Non-pigmented ciliary epithelial cell (primary cell): ENCODE results near the gene PCNX4.

Experiments
- DNase-seq: peaks from one replicate; pipeline ENCODE4 v3.0.0-alpha.2; 2010; ENCODE audit warnings: low read depth

The PCNX4 gene

DNA sequence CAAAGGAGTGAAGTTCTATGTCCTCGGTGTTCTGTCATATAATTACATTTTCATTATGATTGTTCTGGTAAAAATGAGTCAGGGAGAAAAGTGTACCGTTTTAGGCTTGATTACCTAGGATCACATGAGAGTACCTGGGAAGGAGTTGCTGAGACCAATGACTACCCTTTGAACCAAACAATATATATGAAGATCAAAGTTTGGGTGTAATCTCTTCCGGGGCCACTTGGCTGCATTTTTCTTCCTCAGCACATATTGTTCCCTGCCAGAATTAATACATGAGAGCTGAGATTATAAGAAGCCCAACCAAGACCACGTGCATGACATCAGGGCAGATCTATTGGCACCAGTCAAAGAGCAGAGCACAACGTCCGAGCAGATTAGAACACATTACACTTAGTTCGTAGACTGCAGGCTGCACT, 114.5 kb downstream of the PCNX4 start:
- DNase-seq = no peak

DNA sequence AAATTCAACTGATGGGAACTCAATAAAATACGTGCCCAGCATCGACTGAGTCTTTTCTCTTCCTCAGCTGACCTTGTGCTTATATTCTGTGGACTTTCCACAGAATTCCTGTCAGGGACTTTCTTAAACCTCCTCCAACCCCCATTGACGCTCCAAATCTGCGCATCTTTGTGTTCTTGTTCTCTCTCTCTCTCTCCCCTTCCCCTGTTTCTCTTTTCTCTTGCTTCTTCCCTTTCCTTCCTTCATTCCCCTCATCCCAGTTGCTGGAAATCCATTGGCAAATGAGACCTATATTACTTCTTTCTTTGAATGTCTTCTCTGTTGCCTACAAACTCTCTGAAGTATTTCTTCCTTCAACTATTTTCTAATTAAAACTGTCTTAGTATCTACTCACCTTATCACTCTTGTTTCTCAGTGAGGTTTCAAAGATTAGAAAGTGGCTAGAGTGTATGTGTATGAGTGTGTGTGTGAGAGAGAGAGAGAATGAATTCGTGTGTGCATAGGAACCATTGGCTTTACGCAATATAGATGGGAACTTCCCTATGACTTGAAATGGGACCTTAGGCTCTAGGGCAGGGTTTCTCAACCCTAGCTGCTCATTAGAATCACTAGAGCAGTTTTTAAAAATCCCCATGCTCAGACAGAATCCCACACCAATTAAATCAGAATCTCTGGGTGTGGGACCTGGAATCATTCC, 115.3 kb downstream of the PCNX4 start:
- DNase-seq = no peak

- DNase-seq = no peak
Measured at GRCh38 chr14:60210703-60211102, 119.0 kb downstream of the PCNX4 start.

GRCh38 chr14:60211153-60211552, 119.4 kb downstream of the PCNX4 start:
- no peak for DNase-seq

- no peak for DNase-seq
Measured at GRCh38 chr14:60212503-60213371, 121.0 kb downstream of the PCNX4 start.

DNA sequence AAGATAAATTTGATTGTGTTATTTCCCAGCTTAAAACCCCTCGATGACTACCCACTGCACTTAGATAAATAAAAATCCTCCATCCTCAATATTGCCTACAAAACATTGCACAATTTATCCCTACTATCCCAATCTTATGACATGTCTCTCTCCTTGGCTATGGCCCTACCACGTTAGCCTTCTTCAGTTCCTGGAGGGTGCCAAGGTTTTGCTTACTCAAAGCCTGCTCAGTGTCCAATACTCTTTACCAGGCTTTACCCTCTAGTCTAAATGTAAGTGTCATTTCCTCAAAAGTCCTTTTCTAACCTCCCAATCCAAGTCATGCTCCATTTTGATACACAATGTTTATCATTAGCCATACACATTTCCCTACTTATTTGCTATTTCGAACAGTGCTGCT, 122.3 kb downstream of the PCNX4 start:
- no peak for DNase-seq

DNA sequence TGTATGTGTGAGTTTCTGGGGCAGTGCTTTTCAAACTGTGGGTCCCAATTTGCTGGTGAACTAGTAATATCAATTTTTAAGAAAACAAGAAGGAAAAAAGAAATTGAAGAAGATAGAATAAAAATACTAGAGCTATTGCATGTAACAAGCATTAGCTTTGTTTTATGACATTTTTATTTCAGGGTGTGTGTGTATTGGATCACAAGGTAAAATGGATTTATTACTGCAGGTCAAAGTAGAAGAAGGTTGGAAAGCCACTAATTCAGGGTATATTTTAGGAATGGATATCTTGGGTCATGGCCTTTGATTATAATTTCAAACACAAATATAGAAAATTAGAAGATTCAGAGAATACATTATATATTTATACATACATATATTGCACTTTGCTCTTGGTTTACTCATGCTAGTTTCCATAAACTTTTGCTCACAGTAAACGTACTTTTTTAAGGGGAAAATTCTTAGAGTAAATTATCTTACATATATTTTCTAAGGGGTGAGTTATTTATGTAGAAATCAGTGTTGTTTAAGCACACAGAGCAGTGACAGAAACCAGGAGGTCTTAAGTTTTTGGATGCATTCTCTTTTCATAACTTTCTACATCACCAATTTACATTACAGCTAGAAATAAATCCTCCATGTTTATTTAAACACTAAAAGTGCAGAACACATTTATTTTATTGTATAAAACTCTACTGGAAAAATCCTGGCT, 122.8 kb downstream of the PCNX4 start:
- no peak for DNase-seq

- no peak for DNase-seq
Measured at GRCh38 chr14:60215127-60215444, 123.4 kb downstream of the PCNX4 start.

- DNase-seq = no peak
Measured at GRCh38 chr14:60215520-60216420, 124.0 kb downstream of the PCNX4 start.

- no peak for DNase-seq
Measured at GRCh38 chr14:60217713-60218112, 126.0 kb downstream of the PCNX4 start.
